Occipital lobe (tissue), 2 donors: ENCODE data around the gene MYOM1. TPM values are rescaled to one million over a fixed set of nuclear protein-coding genes. Genes with fewer than 3 reads are reported as not detected.

Experiments used
- DNase-seq: peaks from one replicate; lab custom pipeline; 2025; lab: John Stamatoyannopoulos, UW
- total RNA-seq: library from RNA; depleted of rRNA; stranded (reverse); fragments of >200 nt; gene quantifications from one replicate; pipeline ENCODE4 v1.2.3, GENCODE V29; 2014

The MYOM1 gene
- 2.3 TPM for total RNA-seq

GRCh38 chr18:3219631-3220335 lies at the start of gene MYOM1:
Gene MYOM1 (minus strand): TSS chr18:3219968. CDS start chr18:3215223, 4,745 bp downstream.
- no peak for DNase-seq

- no peak for DNase-seq
Observed at GRCh38 chr18:3269241-3269913, 49.6 kb upstream of the MYOM1 start.

- DNase-seq, result no peak
Observed at GRCh38 chr18:3268306-3268705, 48.5 kb upstream of the MYOM1 start.

GRCh38 chr18:3266062-3266608 lies 46.4 kb upstream of the MYOM1 start:
- no peak for DNase-seq

- no peak for DNase-seq
Observed at GRCh38 chr18:3265564-3266033, 45.8 kb upstream of the MYOM1 start.

- no peak for DNase-seq
Observed at GRCh38 chr18:3264362-3264761, 44.6 kb upstream of the MYOM1 start.

GRCh38 chr18:3263132-3263700 lies 43.4 kb upstream of the MYOM1 start:
- no peak for DNase-seq

GRCh38 chr18:3262234-3263131 lies 42.7 kb upstream of the MYOM1 start:
- DNase-seq, result no peak

GRCh38 chr18:3261373-3262233 lies 41.8 kb upstream of the MYOM1 start, which contains the start of gene MYL12B:
Gene MYL12B (plus strand): TSS chr18:3262133. CDS start chr18:3272899, 10,766 bp downstream.
- peak; percentile 74 for DNase-seq

- no peak for DNase-seq
Observed at GRCh38 chr18:3260995-3261372, 41.2 kb upstream of the MYOM1 start.

GRCh38 chr18:3257627-3258120 lies 37.9 kb upstream of the MYOM1 start:
- no peak for DNase-seq

- DNase-seq, result no peak
Observed at GRCh38 chr18:3256693-3257626, 37.2 kb upstream of the MYOM1 start.

GRCh38 chr18:3255611-3256165 lies 35.9 kb upstream of the MYOM1 start:
- no peak for DNase-seq

- DNase-seq, result no peak
Observed at GRCh38 chr18:3254725-3255124, 35.0 kb upstream of the MYOM1 start.

- no peak for DNase-seq
Observed at GRCh38 chr18:3252843-3253242, 33.1 kb upstream of the MYOM1 start.

GRCh38 chr18:3251963-3252277 lies 32.2 kb upstream of the MYOM1 start:
- DNase-seq, result no peak

GRCh38 chr18:3251249-3251962 lies 31.6 kb upstream of the MYOM1 start:
- no peak for DNase-seq
